H4 (cell line): ENCODE results near the gene ATP1B1. TPM values are rescaled to one million over a fixed set of nuclear protein-coding genes. Genes with fewer than 3 reads are reported as not detected.

Experiments
- DNase-seq: peaks from one replicate; pipeline ENCODE4 v3.0.0-alpha.2; 2015; ENCODE audit warnings: low spot score
- total RNA-seq: library from RNA; depleted of rRNA; stranded (reverse); fragments of >200 nt; shearing (Covaris generic); gene quantifications from 2 replicates; pipeline ENCODE4 v1.2.3, GENCODE V29; 2014; rRNA removed

The ATP1B1 gene
- 32.0 and 49.2 TPM in 2 replicates for total RNA-seq

DNA sequence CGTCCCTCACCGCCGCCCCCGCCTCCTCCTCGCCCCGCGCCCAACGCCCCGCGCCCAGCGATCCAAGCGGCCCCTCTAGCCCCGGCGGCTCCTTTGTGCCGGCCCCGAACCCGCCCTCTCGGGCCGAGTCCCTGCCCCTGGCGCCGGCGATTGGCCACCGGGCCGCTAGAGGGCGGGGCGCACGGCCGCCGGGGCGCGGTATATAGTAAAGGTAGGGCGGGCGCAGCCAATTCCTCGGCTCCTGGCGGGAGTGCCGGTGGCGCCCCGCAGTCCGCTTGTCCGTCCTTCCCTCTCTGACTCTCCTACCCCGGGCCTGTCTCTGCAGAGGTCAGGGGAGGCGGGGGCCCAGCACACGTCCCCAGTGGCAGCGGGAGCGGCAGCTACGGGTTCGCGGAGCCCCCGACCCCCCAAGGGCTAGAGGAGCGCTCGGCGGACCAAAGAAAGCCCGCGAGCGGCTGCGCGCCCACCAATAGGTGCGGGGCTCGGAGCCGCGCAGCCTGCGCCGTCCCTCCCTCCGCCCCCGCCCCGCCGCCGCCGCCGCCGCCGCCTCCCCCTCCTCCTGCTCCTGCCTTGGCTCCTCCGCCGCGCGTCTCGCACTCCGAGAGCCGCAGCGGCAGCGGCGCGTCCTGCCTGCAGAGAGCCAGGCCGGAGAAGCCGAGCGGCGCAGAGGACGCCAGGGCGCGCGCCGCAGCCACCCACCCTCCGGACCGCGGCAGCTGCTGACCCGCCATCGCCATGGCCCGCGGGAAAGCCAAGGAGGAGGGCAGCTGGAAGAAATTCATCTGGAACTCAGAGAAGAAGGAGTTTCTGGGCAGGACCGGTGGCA is at the start of gene ATP1B1:
ATP1B1 (plus strand) TSS at position 596 of the 826 bp plus-strand sequence; CDS start at position 736, 140 bp downstream.
- peak; percentile 73 for DNase-seq

DNA sequence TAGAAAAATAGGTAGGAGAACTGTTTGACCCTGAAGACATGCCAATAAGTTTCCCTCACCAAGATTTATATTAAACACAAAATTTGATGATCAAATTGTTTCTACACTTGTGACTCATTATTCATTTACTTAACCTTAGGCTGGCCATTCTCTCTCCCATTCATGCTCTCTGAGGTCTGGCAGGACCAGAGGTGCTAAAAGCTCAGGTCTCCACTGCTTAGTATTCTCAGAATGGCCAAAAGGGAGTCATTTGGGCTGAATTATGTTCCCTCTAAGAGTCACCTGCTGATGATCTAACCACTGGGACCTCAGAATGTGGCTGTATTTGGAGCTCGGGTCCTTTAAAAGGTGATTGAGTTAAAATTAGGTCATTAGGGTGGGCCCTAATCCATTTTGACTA is 47.1 kb upstream of the ATP1B1 start:
- no peak for DNase-seq

DNA sequence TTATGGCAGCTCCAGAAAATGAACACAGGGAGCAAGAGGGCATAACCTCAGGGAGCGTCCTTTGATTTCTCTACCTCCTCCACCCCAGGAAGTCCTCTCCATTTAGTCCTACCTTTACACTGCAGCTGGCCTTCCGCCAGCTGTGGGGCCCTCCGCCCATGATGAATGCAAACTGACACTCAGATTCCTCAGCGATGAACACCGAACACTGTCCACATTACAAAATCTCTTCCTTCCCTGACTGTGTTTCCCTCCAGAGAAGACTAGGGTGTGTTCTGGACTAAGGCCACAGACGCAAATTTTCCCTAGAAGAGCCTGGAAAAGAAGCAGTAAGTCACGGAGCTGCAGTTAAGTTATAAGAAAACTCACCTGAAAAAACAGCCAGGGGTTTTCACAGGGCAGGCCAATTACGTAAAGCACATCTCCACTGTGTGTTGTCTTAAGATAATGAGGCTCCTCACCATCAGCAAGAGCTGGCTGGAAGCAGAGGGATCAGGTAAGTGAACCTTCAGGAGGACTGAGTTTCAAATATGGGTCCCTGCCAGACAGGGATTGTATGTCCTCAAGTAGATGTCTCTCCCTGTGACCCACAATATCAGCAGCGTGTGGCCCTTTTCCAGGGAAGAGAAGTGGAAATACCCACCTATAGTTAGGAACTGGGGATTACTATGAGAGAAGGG is 46.3 kb upstream of the ATP1B1 start:
- no peak for DNase-seq

DNA sequence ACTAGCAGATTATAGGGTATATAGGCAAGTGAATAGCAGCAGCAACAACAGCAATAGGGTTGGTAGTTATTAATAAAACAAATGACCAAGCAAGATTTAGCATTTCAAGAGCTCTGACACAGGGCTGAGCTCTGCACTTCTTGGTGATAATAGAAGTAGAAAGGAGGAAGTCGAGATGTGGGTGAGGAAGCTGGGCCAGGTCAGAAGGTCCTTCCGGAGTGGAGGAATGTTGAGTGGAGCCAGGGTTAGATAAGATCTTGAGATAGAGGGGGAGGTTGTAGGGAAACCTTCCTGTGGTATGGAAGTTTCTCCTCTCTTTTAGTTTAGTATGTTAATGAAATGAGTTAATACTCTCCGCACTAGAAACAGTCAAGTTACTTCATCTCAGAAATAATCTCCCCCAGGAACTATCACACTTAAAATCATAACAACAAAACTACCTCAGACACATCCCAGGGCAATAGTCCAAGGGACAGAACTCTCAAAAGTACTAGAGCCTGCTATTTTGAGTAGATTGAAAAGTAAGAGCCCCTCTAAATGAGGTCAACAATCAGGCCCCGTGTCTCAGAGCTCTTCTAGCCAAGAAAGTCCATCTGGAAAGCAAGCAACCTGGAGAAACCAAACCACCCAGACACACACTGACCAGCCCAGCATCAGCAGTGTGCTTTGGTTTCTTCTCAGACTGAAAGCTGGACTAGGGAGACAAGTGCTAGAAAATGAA is 45.4 kb upstream of the ATP1B1 start:
- no peak for DNase-seq

DNA sequence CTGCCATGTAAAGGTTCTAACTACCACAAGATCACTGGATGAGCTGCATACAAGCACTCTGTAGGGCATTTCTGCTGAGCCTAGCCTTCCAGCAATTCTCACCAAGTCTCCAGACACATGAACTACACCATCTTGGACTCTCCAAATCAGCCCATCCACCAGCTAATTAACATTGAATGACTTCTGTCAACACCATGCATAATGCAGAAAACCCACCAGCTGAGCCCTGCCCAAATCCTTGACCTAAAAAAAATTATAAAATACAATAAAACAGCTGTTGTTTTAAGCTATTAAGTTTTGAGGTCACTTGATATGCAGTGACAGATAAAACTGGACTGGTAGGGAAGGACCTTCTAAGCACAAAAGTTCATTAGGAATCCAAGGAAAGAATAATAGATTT is 44.3 kb upstream of the ATP1B1 start:
- no peak for DNase-seq

DNA sequence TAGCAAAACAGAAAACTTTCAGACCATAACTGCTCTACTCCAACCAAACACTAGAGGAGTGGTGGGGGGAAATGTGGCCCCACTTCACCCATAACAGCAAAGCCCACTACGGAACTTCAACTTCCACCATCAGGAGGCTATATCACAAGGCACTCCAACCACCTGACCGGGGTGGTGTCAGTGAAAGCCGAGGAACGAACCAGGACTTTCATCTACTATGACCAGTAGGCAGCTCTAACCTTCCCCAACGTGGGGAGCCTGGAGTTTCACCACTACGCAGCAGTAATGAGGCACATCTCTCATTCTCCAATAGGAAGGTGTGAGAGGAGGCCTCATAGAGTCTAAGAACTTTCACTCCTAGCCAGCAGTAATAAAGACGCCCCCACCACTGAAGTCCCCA is 42.4 kb upstream of the ATP1B1 start:
- DNase-seq, result no peak

DNA sequence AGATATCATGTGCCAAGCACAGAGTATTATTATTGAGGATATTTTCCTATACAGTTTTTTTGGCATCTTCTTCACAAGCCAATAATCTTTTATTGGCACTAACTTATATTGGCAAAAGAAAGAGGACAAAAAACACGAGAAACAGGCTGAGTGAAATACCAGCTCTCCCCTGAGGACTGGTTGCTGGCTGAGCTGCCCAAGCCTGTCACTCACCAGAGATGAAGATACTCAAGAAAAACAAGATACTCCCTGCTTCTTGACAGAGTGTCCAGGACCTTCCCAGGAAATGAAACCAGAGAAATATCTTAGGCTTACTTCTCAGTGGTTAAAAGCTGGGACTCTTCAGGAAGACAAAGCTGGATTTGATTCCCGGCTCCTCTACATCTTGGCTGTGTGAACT is 35.9 kb upstream of the ATP1B1 start:
- DNase-seq, result no peak

DNA sequence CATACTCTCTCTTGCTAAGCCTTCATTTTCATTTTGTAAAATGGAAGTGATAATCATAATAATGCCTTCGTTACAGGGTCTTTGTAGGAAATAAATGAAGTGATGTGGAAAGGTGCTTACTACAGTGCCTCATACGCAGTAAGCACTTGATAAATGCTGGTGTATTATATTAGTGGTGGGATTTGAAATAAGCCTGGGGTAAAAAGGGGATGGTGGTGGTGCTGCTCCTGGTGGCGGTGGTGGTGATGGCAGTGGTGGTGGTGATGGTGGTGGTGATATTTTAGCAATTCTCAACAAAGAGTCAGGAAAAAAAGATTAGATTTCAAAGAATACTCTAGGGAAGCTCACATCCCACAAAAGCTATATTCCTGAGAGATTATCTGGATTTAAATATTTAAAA is 35.5 kb upstream of the ATP1B1 start:
- no peak for DNase-seq

DNA sequence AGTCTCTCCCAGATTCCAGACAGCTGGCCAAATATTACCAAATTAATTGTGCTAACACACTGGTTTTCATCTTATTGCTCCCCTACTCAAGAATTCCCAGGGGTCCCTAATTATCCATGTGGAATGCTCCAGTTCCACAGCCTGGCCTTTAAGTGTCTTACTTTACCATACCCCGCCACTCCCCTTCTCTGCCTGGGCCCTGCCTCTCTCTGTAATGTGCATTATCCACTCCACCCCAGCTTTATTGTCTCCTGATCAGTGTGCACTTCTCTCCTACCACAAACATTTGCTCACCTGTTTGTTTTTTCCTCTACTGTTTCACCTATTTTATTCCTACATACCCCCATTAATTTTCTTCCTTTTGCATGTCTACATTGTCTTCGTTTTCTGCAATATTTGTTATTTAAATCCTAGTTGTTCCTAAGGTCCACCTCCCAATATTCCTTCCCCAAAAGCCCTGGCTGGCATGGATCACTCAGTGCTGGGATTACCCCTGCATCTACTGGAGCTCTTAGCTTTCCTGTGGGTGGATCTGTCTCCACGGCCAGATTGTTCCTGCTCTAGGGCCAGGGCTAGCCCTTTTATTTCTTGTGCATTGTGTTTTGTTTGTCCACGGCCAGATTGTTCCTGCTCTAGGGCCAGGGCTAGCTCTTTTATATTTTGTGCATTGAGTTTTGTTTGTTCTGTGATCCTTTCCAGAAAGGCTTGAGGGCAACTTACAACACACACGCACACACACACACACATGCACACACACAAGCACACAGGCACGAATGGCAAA is 33.4 kb upstream of the ATP1B1 start:
- no peak for DNase-seq

DNA sequence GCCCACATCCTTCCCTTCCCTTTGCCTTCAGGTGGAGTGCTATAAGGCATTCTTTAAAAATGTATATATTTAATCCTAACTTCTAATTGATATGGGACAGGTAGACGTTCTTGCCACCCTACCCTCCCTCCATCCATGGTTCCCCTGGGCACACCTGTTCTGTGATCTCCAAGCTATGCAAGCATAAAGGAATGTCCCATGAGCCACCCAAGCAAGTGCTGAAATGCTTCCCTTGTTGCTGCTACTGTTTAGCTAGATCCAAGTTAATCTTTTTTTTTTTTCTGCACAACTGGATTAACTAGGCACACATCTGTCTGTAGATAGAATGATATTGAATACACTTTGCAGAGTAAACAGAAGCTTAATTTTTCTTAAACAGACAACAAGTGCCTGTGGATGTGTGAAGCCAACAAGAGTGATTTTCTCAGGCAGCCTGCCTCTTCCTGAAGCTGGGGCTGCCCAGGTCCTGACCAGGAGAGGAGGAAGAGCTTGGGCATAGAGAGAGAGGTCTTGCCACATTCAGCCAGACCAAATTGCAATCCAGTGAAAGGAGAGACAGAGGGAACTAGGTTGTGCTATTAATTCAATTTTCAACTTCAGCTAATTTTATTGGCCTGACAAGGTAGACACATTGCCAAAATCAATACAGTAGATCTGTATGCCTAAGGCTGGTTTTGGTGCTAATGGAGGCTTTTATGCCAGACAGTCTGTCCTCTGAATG is 28.2 kb upstream of the ATP1B1 start:
- DNase-seq, result no peak

DNA sequence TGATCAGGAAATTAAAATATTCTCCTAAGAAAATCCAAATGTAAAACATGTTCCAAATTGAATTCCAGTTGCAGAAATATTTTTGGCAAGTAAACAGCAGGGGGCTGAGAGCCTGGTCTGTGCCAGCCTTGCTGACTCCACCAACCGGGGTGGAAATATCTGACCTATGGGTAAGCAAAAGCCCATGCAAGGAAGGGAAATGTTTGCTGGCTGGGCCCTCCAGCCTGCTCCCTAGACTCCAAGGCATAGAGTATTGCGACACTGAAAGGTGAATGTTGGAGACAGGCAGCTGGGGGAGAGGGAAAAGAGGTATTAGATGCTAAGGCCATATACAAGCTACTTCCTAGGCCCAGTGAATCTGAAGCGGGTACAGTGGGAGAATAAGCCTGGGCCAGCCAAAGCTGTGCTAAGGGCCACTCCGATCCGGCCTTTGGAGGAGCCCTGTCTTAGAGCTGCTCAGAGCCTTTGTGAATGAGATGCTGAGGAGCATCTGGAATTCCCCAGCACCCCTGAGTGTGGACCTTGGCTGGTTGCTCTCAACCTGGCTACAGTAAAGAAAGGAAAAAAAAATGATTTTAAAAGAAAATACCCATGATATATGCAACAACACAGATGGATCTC is 24.9 kb upstream of the ATP1B1 start:
- DNase-seq, result no peak

DNA sequence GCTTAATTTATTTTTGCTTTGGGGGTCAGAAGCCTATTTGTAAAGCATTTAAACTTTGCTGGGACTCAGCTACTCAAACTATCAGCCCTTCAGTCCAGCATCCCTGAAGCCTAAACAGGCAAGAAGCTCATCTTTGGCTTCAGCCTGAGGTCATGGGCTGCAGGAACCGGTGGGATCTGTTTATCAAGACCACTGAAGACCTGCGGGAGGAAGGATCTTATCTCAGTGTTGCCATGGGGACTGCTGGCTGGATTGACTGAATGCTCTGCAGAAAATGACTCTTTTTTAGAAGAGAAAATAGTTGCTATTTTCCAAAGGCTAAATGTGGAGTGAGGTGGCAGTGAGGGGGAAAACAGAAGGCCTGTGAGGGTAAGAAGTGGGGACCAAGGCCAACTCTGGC is 20.6 kb upstream of the ATP1B1 start:
- DNase-seq, result no peak

DNA sequence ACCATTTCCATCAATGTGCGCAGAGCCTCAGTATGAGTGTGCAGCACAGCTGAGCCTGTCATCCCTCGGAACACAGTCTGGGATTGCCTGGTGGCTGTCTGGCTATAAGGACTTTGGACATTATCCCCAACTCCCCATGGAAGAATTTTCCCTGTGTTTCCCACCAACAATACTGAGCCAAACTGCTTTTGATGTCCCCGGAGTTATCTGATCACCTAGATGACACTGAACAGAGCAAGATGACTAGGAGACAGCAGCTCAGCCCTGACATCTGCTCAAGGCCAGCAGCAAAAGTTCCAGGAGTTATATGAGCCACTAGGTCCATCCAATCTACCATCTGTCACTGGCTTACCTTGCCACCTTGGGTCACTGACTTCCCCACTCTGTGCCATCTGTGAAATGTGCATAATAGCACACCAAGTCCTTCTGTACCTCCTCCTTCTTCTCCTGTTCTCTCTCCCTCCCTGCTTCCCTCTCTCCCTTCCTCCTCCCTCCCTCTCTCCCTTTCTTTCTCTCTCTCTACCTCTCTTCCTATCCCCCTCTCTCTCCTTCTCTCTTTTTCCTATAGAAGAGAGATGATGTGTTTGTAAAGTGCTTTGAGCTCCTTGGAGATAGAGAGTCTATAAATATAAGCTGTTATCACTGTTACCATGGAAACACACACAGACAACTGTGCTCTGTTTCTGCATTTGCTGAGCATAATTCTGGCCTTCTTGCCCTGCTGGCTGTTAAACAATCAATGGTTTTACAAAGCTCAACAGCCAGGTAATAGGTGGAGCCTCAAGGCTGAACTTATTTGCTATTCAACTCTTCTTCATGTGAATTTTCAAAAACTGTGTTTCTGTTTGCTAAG is 19.7 kb upstream of the ATP1B1 start:
- DNase-seq, result no peak

DNA sequence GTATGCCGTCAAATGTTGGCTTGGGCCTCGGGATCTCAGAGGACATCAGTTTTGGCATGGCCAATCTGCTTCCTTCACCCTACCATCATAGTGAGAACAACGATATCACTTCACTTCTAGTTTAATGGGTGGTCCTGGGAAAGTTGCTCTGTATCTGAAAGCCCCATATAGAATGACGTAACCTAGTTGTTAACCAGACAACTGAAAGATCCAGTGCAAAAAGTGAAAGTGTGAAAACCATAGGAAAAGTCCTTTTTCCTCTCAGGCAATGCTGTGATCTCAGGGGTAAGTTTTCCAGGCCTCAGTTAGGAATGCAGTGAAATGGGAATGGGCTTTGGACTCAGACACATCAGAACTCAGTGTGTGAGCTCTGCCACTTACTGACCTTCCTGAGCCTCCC is 18.6 kb upstream of the ATP1B1 start:
- no peak for DNase-seq

DNA sequence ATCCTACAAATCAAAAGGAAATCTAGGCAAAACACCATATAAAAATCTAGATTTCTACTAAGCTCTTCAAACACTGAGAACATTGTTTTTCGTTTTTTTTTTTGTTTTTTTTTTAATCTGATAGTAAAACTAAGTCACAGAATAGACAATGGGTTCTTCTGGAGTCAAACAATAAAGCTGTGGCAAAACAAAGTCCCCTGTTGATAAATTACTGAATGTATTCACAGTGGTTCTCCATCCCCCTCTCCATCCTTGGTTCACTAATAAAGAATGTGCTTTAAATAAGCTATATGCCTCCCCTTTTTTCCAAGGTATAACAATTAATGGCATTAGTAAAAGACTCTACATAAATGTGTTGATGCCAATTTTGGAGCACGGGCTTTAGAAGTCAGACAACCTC is 16.7 kb upstream of the ATP1B1 start:
- DNase-seq, result no peak

DNA sequence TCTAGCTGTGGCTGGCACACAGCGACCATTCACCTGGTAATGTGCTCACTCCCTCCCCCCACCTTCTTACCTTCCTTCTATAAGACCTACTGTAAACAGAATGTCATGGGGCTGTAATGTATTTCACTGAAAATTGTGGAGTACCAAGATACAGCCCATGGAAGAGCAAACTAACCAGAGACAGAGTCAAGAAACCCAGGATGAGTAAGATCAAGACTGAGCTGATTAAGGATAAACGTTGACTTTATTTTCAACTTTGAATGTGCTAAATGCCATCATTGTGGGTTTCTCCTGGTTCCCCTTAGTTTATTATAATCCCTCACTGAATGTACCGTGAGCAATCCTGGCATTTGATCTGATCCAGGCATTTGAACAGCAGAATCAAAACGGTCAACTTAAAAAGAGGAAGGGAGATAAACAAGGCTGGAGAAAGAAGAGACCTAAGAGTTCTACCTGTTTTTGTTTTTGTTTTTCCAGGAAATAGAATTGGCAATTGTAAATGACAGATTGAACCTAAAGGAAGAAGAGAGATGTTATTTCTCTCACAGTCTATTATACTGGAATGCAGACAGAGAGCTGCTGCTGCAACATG is 16.1 kb upstream of the ATP1B1 start:
- DNase-seq, result no peak

DNA sequence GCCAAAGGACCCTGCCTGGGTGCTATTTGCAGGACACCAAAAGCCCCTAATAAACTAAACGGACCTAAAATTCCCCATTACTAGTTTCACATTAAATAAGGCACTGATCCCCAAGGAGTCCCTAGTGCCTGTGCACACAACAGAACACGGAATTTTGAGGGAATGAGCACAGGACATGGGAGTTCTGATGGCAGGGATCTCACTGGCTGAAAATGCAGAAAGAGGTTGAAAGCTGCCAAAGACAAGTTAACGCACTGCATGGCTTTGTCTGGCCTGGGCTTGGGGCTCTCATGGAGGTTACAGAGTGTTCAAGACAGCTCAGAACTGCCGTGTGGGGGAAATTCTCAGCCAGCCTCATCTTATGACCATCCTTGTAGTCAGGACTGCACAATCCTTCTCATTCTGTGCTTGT is 15.6 kb upstream of the ATP1B1 start:
- no peak for DNase-seq

DNA sequence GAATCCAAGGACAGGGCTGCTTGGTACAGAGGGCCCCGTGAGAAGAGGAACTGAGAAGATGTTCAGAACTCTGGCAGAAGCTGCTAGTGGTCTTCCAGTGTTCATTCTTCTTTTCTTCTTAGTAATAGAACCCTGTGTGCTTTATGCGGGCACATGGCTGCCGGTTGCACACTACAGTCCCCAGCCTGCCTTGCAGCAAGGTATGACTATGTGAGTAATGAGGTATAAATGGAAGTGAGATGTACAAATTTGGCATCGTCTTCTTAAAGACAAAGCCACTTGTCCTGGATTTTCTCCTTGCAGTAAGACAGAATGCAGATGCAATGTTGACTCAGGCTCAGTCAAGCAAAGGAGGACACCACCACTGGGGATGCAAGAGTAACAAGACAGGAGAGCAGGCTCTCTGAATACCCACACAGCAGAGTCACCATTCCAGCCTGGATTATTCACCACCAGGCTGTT is 15.0 kb upstream of the ATP1B1 start:
- DNase-seq, result no peak

DNA sequence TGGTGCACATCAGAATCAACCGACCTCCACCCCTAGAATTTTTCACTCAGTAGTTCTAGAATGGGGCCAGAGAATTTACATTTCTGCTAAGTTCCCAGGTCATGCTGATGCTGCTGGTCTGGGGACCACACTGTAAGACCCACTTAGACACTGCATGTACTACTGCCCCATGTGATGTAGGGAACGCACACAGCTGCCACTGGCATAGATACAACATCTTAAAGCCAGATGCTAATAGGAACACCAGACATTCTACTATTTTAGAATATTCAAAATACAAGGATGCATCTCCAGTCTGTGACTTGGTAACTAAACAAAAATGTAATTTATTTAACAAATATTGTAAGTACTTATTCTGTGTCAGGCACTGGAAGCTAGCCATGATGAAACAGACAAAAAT is 14.1 kb upstream of the ATP1B1 start:
- DNase-seq, result no peak
